Head of caudate nucleus (tissue), 42 donors: ENCODE measurements around the gene ADCY7.

Experiments
- DNase-seq, 42 donors: peaks; one replicate each; pipeline versions ENCODE4 v3.0.0 to v3.0.0-alpha.2; 2020 to 2021; ENCODE audit warnings: mixed read lengths in 7 of 42
- intact Hi-C: fragments of 100-400 bp; cut with DNase I; formaldehyde crosslinking; loops from one replicate; pipeline ENCODE4 v1.15.0; 2022

Gene ADCY7

DNA sequence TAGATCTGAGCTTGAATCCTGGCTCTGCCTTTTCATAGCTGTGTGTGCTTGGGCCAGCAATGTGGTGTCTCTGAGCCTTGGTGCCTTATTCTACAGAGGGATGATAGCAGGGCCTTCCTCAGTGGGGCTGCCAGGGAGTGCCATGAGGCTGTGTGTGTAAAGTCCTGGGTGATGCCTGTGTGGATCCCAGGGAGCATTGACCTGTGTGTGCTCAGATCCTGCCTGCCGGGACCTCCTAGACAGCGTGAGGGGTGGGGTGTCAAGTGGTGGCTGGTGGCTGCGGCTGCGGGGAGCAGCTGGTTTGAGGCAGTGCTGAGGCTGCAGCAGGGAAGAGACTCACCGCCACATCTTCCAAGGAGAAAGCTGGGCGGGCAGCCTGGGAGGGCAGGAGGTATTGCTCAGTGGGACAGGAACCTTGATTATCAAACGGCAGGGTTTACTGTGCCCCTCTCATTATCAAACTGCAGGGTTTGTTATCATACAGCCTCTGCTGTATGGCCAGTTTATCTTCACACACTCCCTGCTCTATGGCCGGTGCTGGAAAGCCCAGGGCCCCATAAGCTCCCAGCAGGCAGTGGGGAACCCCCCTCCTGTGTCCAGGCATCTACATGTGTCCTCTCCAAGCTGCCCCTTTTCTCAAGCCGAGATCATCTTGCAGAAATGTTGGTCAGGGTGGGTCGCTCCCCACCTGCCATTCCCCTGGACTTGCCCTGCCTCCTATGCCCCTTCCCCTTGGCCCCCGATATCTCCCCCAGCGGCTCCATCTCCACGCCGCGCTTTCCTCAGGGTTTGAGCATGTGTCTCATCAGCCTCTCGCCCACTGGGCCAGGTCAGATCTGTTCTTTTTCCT, 3.1 kb upstream of the ADCY7 start:
- intact Hi-C loops, result no loop called here
- DNase-seq, result peak in 3 of 42 donors; percentile 14 to 25 (median 20)

DNA sequence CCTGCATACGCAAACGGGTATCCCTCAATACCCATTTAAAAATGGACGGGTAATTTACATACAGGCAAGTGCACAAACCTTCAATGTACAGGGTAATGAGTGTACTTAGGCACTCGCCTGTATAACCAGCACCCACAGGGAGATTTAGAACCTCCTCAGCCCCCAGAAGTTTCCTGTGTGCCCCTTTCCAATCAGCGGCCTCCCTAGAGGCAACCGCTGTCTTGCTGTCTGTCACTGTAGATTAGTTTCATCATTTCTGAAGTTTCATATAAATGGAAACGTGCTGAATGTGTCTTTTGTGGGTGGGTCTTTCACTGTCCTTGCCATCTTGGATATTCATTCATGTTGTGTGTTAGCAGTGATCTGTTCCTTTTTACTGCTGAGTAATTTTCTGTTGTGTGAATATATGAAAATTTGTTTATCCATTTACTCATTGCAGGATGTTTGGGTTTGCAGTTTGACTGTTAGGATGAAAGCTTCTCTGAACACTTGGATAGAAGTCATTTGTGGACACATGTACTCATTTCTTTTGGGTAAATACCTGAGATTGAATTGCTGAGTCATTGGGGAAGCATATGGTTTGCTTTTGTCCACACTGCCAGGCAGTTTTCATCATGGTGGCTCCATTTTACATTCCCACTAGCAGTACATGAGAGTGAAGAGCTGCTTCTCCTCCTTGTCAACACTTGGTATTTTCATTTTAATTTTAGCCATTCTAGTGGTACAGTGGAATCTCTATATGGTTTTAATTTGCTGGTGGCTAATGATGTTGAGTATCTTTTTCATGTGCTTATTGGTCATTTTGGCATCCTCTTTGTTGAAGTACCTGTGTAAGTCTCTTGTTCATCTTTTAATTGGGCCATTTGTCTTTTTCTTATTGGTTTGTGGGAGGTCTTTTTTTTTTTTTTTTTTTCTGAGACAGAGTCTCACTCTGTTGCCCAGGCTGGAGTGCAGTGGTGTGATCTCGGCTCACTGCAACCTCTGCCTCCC, 2.1 kb upstream of the ADCY7 start:
- intact Hi-C loops, result no loop called here
- no peak for DNase-seq

DNA sequence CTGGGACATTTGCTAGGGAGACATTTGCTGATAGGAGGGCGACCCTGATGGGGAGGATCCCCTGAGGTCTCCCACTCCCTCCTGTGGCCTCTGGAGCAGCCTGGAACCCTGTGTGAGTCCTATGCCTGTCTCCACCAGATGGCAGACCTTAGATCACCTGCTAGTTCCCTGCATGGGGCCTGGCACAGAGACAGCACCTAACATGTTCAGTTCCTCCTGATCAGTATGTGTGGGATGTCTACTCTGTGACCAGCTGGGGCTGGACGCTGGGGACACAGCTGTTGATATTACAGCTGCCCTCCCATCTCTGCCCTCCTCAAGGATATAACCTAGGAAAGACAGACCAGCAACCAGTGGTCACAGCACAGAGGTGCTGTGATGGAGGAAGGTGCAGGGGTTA, 1.1 kb upstream of the ADCY7 start:
- intact Hi-C loops, result no loop called here
- DNase-seq, result peak in 4 of 42 donors; percentile 9 to 16 (median 12)

DNA sequence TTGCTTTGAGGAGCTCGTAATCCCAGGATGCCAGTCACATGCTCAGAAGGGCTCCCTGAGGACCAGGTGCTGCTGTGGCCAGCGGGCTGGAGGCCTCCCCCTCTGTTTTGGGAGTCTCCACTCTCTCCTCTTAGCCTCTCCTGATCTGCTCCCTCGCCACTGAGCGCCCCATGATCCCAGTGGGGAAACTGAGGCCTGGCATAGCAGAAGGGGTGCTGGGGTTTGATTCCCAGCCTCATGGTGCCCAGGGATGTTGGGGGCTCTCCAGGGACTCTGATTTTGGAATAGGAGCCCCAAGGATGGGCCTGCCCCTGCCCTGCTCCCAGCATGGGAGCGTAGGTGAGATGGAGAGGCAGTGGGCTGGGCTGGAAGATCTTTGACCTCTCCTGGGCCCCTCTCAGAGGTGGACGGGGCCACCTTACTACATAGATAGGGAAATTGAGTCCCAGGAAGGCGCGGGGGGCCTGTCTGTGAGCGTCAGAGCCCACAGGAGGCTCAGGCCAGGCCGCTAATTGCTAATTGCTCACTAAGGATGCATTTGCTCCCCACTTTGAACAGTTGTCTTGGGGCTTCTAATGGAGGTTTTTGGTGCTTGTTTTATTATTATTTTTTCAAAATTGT, 525 bp upstream of the ADCY7 start:
- intact Hi-C loops, result no loop called here
- peak in 2 of 42 donors; percentile 2 to 12 for DNase-seq

DNA sequence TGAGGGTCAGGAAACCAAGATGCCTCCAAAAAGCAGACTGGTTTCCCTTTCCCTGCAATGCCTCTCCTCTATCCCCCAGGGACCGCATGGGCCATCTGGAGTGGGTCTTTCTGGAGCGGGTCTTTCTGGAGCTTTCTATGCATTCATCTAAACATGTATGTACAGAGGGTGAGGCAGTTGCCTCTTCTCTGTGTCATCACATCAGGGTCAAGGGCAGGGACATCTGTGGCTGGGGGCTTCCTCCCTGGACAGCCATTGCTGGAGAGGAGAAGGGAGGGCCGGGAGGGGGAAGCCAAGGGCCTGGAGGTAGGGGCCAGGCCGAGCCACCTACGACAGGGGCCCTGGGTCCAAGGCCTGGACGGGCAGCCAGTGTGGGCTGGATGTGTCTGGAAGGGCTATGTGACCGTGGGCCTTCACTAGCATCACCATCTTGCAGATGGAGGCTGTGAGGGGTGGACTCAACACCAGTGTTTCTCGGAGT, 840 bp downstream of the ADCY7 start:
- intact Hi-C loops, result no loop called here
- DNase-seq, result no peak

DNA sequence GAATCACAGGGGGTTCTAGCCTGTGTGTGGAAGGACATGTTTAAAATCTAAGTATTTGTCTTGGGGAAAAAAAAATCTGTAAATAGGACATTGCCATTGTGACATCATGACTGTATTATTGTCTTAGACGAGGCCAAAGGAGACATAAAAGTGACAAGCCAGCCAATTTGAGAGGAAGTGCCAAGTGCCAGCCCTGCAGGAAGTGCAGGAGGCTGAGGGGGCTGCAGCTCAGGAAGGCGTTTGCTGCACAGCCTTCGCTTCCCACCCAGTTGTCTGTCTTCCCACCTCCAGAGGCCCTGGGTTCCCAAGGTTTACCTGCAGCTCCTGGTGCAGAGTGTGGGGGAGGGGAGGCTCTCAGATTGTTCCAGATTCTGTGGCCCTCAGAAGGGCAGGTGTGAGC, 1.3 kb downstream of the ADCY7 start:
- intact Hi-C loops, result no loop called here
- no peak for DNase-seq

DNA sequence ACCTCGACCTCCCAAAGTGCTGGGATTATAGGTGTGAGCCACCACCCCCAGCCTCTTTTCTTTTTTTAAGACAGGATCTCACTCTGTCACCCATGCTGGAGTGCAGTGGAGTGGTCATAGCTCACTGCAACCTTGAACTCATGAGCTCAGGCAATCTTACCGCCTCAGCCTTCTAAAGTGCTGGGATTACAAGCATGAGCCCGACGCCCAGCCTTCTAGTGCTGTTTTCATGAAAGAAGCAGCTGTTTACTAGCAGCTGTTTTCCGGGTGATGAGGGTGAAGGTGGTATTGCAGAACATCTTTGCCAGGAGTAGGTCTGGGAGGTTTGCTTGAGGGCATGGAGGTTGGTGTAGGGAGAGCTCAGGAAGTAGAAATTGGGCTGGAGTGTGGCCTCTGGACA, 2.0 kb downstream of the ADCY7 start:
- intact Hi-C loops, result no loop called here

DNA sequence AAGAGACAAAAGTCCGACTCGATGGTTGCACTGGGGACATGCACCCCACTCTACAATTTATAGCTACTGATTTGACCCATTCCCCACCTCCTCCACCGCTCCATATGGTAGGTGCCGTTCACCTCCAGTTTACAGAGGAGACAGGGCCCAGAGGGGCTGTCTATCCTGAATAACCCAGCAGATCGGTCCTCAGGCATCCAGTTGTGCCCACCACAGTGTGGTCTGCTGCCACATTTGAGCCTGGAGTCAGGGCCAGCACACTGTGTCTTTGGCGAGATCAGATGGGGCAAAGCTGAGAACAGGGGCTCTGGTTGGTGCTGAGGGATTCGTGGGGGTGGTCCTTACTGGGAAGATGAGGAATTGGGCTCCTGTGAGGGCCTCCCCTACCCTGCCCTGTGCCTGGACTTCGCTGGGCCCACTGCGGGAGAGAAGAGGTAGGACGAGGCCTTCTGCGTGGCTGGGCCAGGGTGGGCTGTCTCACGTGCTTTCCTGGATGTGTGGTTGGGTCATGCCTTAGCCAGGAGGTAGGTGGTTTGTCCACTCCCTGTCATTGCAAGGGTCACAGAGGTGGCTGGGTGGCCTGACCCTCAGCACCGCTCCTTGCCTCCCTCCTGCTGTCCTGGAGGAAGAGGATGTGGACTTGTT, 2.8 kb downstream of the ADCY7 start:
- DNase-seq, result no peak
- intact Hi-C loops, result no loop called here

More for the DNA sequence above, 2.0 kb downstream of the ADCY7 start:
- DNase-seq, result no peak

DNA sequence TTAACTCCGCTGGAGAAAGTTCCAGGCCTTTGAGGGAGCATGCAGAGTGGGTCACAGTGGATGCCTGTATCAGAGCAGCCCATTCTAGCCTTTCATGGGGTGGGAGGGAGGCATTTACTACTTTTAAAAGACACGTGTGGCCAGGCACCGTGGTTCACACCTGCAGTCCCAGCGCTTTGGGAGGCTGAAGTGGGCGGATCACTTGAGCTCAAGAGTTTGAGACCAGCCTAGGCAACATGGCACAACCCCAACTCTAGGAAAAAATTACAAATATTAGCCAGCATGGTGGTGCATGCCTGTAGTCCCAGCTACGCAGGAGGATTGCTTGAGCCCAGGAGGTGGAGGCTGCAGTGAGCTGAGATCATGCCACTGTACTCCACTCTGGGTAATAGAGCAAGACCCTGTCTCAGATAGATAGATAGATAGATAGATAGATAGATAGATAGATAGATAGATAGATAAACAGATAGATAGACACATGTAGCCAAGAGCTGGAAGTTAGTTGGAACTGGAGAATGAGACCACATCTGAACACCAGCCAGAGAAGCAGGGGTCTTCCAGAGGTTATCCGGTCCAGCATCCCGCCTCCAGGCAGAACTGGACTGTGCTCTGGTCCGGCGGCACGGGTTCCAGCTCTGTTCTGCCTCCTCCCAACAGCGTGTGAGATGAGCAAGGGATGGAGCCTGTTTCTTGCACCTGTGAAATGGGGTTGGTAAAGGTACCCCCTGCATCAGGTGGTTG, 3.6 kb downstream of the ADCY7 start:
- intact Hi-C loops, result no loop called here
- DNase-seq, result no peak

DNA sequence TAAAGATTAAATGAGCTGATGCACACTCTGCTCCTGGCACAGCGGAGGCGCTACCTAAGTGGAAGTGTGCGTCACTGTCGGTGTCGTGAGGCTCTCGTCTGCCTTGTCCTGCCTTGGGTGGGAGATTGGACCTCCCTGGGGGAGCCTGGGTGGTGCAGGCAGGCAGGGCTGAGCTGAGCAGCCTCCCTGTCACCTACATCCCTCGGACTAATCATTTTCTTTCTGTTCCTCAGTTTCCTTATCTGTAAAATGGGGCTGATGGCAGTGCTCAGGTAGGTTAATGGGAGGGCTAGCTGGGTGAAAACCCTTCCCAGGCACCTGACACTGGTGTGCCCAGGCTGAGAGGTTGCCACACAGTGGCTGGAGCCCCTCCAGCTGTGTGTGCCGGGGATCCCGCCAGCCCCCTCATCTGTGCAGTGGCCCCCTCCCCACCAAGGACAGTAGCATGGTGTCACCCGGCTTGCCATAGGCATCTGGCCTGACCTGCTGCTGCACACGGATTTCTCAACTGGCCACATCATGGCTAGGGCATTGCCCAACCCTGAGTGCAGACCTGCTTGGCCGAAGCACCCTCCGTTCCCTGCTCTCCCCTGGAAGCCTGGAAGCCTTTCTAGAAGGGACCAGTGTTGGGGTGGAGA, 4.3 kb downstream of the ADCY7 start:
- intact Hi-C loops, result no loop called here
- DNase-seq, result no peak

DNA sequence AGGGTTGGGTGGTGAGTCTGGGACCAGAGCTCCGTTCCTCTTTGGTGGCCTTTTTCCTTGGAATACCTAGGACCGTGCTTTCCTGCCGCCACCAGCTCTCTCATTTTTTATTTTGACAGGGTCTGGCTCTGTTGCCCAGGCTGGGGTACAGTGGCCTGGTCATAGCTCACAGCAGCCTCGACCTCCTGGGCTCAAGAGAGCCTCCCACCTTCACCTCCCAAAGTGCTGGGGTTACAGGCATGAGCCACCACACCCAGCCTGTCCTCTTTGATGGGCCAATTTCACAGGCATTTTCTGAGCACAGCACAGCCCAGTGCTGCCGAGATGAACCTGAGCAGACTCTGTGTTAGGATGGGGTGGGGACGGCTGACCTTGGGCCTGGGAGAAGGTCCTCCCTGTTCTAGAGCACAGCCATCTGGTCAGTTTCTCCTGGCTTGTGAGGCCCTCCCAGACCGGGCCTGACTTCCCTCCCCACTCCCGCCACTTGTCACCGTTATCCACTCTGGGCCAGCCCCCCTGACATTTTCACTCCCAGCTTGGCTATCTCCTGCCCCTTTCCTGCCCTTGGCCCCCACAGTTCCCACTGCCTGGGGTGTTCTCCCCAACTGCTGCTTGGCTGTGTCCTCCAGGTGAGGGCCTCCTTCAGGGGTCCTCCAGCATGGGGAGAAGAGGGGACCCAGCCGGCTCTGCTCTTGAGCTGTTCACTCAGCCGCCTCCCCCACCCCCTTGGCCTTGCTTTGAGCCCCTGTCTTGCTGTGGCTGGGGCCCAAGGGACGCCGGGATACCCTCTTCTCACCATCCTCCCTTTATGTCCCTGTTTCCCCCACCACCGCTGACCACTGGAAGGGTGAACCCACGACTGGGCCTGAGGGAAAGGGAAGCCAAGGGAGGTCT, 5.0 kb downstream of the ADCY7 start:
- no peak for DNase-seq
- intact Hi-C loops, result no loop called here

DNA sequence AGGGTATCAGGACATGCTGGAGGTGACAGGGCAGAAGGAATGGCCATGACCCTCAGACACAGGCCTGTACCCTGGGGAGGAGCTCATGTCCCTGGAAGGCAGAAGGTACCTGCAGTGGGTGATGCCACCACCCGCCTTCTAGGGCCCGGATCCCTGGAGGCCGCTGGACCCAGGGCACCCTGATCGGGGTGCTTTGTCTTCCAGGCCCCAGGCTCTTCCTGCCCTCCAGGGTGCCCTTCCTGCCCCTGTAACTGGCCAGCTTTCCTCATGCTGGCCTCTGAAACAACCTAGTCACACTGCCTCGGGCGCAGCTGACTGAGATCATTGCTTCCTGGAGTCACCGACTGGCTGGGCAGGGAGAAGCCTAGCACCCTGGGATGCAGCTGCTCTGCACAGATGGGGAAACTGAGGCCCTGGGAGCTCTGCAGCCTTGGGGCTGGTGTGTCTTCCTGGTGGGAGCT, 5.8 kb downstream of the ADCY7 start:
- intact Hi-C loops, result no loop called here
- DNase-seq, result no peak

DNA sequence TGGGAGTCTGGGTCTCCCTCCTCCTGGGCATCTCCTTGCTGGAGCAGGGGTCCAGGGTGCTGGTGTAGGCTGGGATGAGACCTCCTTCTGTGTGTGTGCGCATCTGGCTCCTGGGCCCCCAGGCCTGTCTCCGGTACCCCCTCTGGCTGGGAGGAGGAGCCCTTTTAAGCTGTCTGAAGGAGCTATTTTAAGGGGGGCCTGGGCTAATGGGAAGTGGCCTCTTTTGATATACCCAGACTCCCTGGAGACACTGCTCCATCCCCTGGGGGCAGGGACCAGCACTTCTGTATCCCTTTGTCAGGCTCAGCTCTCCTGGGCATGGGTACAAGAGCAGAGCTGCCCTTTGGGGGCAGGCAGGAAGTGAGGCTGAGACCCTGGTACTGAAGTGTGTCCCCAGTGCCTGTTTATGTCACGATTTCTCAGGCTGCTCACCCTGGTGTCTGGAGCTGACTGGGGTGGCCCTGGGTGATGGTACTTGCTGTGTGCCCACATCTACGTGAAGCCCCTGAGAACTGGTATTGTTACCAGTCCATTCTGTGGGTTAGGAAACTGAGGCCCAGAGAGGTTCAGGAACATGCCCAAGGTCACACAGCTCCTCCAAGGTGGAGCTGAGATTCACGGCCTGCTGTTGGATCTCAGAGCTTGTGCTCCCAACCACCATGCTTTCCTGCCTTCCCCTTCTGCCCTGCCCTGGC, 6.5 kb downstream of the ADCY7 start:
- DNase-seq, result no peak
- intact Hi-C loops, result no loop called here

DNA sequence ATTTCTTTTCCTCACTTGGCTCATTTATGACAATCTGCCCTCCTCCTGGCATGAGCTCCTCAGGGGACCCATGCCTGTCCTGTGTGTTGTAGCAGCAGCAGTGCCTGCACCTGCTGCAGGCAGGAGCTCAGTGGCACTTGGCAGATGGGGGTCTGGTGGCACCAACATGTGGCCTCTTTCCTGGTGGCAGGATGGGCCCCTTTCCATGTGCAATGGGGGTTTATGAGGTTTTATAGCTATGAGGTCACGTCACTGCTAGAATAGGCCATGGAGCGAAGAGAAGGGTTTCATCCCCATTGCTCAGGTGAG, 7.0 kb downstream of the ADCY7 start:
- DNase-seq, result no peak
- intact Hi-C loops, result no loop called here

DNA sequence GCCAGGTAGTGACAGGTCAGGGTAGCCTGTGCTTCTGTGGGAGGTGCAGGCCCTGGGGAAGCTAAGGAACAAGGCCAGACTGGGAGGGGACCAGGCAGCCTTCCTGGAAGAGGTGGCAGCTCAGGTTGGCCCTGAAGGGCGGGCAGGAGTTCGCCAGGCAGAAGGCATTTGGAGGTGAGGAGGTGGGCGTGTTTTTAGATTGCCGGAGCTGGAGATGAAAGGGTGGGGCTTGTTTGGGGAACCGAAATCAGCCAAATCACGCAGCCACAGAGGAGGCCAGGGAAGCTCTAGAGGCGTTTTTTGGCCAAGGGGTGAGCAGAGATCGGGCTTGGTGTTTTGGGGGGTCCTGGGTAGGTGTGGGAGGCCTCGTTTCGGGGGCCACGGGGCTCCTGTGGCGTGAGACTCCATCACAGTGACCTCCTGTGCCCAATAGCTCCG, 7.6 kb downstream of the ADCY7 start:
- intact Hi-C loops, result no loop called here
- DNase-seq, result peak in 2 of 42 donors; percentile 25 to 34
